PFSK-1 (cell line): ENCODE results near the gene G6PD.

ENCODE experiments used
- FOXP2 ChIP-seq: optimal IDR thresholded peaks from 2 replicates; pipeline ENCODE3; 2011; ENCODE audit warnings: borderline replicate concordance, control low read depth, inconsistent platforms; ENCODE audit not compliant: insufficient read depth; ENCODE audit errors: extremely low read length, extremely low read depth
- POLR2AphosphoS5 ChIP-seq: IDR thresholded peaks from 2 replicates; pipeline ENCODE4 v1.6.1; 2012; ENCODE audit warnings: low read depth, mild to moderate bottlenecking, control low read depth, low read length, moderate library complexity
- SIN3A ChIP-seq: IDR thresholded peaks from 2 replicates; pipeline ENCODE4 v1.6.1; 2012; ENCODE audit warnings: mild to moderate bottlenecking, low read length, moderate library complexity, borderline replicate concordance; ENCODE audit not compliant: insufficient read depth
- TAF1 ChIP-seq: IDR thresholded peaks from 2 replicates; pipeline ENCODE4 v1.6.1; 2012; ENCODE audit warnings: low read length, control low read depth, borderline replicate concordance; ENCODE audit not compliant: insufficient read depth
- TF ChIP-seq, protein P1 (sequence below), 2 experiments: IDR thresholded peaks; 2 replicates each; pipeline versions ENCODE4 v1.6.1 to v1.8.0; 2011 to 2012; ENCODE audit warnings: low read depth in 2 of 2, low read length in 2 of 2, control low read depth in 1 of 2, inconsistent platforms in 1 of 2, mild to moderate bottlenecking in 1 of 2, moderate library complexity in 1 of 2; ENCODE audit not compliant: insufficient read depth in 1 of 2

Gene G6PD

DNA sequence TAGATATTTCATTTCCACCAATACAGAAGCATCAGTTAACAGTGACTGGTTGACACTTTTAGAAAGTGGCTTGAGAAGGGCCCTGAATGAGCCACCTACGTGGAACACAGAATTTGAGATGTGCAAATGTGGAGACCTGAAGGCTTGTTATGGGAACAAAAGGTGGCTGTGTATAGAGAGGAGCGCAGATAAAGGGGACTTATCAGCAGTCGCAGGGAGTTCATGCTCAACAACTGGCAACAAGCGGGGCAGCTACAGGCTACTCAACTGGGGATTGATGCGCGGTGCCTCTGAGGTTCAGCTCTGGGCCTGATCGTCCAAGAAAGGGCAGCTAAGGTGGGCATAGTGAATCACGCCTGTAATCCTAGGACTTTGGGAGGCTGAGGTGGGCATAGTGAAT, 27.3 kb downstream of the G6PD start:
- TF ChIP-seq TAF1, result no peak
- no peak for TF ChIP-seq SIN3A
- TF ChIP-seq FOXP2, result no peak
- TF ChIP-seq, protein P1, sequence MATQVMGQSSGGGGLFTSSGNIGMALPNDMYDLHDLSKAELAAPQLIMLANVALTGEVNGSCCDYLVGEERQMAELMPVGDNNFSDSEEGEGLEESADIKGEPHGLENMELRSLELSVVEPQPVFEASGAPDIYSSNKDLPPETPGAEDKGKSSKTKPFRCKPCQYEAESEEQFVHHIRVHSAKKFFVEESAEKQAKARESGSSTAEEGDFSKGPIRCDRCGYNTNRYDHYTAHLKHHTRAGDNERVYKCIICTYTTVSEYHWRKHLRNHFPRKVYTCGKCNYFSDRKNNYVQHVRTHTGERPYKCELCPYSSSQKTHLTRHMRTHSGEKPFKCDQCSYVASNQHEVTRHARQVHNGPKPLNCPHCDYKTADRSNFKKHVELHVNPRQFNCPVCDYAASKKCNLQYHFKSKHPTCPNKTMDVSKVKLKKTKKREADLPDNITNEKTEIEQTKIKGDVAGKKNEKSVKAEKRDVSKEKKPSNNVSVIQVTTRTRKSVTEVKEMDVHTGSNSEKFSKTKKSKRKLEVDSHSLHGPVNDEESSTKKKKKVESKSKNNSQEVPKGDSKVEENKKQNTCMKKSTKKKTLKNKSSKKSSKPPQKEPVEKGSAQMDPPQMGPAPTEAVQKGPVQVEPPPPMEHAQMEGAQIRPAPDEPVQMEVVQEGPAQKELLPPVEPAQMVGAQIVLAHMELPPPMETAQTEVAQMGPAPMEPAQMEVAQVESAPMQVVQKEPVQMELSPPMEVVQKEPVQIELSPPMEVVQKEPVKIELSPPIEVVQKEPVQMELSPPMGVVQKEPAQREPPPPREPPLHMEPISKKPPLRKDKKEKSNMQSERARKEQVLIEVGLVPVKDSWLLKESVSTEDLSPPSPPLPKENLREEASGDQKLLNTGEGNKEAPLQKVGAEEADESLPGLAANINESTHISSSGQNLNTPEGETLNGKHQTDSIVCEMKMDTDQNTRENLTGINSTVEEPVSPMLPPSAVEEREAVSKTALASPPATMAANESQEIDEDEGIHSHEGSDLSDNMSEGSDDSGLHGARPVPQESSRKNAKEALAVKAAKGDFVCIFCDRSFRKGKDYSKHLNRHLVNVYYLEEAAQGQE (IDR thresholded peaks at IDR 0.05; ENCODE audit: insufficient read depth in 1 of 2, low read depth in 2 of 2, low read length in 2 of 2), result no peak
- TF ChIP-seq POLR2AphosphoS5, result no peak

DNA sequence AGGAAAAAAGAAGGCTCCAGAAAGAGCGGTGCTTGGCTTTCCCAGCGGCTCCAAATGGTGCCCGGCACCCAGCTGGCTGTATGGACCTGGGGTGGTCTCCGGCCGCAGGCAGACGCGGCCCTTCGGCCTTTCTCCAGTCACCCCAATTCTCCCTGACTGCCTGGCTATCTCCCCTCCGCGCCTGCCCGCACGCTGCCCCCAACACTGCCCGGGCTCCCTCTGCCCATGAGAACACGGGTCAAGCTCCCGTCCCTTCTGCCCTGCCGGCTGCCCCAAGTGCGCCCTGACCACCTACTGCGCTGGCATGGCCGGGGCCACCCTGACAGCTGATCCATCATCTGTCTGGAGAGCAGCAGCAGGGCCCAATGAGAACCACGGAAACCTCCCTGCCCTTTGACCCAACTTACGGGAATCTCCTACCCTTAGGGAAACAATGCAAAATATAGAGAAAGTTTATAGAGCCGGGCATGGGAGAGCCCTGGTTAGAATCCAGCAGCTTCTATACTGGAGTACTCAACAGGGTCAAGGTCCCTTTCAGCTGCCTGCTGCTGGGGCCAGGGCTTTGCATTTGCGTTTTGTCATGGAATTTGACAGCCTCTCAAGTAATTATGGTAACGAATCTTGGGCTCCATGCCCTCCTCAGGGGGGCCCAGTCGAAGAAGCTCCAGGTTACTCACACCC, 29.4 kb downstream of the G6PD start:
- no peak for TF ChIP-seq POLR2AphosphoS5
- TF ChIP-seq TAF1, result no peak
- TF ChIP-seq, protein P1 (IDR thresholded peaks at IDR 0.05; ENCODE audit: insufficient read depth in 1 of 2, low read depth in 2 of 2, low read length in 2 of 2), result no peak
- TF ChIP-seq FOXP2, result no peak

DNA sequence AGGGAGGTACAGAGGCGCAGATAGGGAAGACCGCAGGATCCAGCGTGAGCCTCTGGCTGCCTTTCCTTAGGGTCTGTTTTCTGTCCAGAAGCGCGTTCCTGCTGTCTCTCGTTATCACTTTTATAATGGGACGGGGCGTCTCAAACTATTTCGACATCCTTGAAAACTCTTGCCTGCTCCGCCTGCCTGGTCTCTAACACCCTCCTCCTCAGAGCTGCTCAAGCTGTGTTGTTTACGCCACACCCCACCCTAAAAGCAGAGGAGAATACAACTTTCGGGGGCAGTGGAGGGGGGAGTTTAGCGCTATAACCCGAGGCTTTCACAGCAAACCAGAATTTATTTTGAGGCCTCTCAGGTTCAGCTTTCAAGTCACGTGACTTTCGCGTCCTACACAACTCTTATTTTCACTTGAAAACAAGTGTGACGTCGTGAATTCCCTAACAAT, 30.0 kb downstream of the G6PD start:
- no peak for TF ChIP-seq TAF1
- TF ChIP-seq POLR2AphosphoS5, result no peak

DNA sequence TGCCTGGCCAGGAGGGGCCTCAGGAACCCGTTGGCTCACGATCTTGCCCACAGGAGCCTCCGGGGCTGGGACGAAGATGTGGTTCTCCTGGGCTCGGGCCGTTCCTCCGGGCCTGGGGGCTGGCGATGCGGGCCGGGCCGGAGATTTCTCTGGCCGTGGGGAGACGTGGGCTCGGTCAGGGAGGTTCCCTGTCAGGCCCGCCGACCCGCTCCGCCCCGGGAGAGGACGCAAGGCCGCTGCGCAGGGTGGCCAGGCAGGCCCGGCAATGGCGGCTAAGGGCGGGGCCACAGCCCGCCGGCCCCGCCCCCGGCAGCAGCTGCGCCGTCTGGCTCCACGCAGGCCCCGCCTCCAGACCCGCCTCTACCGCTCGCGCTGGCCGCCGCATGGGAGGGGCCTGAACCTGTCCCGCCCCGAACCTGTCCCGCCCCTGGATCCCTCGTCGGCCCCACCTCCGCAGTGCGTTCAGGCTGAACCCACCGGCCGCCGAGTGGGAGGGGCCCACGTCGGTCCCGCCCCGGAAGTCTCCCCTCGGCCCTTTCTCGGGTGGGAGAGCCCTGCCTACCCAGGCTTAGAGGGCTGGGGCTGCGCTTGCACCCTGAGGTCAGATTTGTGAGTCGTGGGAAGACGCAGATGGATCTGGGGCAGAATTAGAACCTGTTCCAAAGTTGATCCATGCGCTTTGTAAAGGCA, 30.5 kb downstream of the G6PD start, which contains the start of gene FAM3A:
FAM3A (minus strand) TSS at position 267 of the 690 bp plus-strand sequence. CDS start 460 bp downstream, outside the sequence.
- TF ChIP-seq FOXP2, result peak; percentile 14
- TF ChIP-seq, protein P1 (IDR thresholded peaks at IDR 0.05; ENCODE audit: insufficient read depth in 1 of 2, low read depth in 2 of 2, low read length in 2 of 2), result no peak
- TF ChIP-seq POLR2AphosphoS5, result peak; percentile 76; the same call in 1 of the 2 replicates
- peak; percentile 18; the same call in 1 of the 2 replicates for TF ChIP-seq TAF1
- TF ChIP-seq SIN3A, result no peak

DNA sequence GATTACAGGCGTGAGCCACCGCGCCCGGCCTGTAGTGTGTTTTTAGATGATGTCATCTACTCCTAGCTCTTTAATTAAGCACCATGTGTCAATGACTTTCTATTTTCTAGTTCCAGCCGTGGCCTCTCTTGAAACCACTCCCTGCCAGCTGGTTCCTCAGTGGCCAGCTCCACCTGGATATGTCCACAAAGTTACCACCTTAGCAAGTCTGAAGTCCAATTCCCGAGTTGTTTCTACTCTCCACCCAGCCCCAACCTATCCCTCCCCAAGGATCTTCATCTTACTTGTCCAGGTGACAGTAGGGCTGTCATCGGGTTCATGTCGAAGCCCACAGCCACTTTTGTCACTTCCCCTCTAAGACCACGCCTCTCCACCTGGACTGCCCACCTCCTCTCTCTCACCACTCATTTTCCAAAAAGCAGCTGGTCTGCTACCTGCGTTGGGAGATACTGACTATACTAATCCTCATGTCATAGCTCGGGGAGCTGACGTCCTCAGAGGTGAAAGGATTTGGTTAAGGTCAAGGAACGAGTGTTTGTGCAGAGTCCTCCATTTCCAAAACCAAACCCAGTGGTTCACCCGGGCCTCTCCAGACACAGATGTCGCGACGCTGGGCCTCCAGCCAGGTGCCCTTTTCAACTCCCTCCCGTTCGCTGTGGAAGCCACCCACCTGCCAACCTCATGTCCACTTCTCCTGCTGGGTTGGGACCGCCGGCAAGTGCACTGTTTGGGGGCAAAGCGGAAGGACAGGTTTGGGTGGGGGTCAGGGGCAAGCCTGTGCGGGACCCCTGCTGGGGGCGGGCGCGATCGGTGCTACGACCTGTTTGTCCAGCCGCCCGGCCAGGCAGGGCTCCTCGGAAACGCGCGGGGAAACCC, 31.3 kb downstream of the G6PD start:
- TF ChIP-seq, protein P1 (IDR thresholded peaks at IDR 0.05; ENCODE audit: insufficient read depth in 1 of 2, low read depth in 2 of 2, low read length in 2 of 2), result no peak
- TF ChIP-seq TAF1, result no peak
- no peak for TF ChIP-seq SIN3A
- TF ChIP-seq POLR2AphosphoS5, result no peak
- TF ChIP-seq FOXP2, result no peak
